GM19397 (cell line): ENCODE data around the gene AGPAT3.

Experiments
- ATAC-seq: cut with Tn5 transposase; IDR thresholded peaks from one replicate; pipeline ENCODE4 v1.9.1; 2021; ENCODE audit warnings: mild to moderate bottlenecking, moderate library complexity; ENCODE audit not compliant: unreplicated experiment

Gene AGPAT3

DNA sequence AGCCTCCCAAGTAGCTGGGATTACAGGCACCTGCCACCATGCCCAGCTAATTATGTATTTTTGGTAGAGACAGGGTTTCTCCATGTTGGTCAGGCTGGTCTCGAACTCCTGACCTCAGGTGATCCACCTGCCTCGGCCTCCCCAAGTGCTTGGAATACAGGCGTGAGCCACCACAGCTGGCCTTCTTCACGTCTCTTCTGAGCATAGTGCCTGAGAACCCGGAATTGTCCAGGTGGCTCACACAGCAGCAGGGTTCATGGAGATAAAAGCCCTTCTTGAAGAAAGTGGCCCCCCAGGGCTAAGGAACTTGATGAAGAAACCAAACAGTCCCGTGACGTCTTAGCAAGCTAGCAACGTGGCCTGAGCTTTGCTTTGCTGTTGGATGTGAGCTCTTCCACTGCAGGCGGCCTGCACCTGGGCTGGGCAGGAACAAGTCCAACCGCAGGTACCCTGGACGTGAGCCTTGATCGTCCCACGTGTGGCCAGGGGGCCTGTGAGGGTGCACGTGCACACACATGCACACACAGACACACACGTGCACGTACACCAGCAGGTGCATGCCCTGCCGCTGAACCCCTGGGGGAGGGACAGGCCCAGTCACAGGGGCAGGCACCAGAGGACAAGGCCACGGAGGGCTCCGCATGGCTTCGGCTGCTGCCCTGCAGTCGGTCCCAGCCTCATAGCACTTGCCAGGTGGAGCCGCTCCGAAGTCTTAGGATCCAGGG lies 123.6 kb downstream of the AGPAT3 start:
- ATAC-seq: no peak

DNA sequence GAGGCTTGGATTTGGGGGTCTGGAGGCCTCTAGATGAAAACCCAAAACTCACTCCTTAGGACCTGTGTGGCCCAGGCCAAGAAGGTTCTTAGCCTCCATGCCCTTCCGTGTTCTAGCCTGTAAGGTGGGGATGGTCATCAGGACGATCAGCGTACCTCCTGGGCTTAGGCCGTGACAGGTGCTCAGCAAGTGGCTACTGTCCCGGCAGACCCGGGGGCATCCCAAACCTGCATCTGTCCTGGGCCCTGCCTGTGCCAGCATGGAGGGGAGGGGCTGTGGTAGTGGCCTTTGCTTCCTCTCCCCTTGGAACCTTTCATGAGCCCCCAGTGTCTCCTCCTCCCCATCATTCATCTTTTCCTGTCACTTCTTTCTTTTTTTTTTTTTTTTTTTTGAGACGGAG lies 124.4 kb downstream of the AGPAT3 start:
- no peak for ATAC-seq

DNA sequence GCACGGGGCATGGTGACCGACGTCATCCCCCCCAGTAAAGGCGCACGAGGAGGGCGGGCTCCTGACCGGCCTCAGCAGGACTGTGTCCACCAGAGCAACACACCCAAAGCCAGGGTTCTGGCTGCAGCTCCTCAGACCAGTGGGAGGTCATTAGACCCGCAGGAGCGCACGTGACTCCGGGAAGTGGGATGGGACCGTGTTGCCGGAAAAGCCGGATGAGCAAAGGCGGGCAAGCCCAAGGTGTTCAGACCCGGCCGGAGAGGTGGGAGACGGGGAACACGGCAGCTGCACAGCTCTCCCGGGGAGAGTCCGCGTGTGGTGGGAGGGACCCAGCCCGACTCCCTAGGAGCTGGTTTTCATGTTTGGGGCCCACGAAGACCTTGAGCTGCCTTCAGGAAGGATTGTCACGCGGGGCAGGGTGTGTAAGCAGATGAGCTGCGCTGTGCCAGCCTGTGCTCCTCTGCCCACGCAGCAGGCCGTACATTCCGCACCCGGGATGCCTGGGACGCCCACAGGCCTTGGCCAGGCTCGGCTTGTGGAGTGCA lies 126.5 kb downstream of the AGPAT3 start:
- no peak for ATAC-seq

DNA sequence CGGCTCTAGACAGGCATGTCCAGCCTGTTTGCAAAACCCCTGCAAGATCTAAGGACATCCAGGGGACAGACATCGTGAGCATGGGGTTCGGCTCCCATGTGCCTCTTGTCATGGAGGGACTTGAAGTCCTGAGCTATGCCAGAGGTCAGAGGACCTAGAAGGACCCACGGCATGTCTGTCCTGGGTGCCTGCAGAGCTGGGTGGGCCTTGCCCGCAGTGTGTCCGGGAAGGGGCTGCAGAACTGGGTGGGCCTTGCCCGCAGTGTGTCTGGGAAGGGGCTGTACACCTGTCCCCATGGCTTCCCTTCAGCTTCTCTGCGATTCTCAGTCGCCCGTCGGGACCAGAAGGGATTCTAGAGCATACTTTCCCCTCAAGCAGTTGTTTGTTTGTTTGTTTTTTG lies 127.1 kb downstream of the AGPAT3 start:
- no peak for ATAC-seq

DNA sequence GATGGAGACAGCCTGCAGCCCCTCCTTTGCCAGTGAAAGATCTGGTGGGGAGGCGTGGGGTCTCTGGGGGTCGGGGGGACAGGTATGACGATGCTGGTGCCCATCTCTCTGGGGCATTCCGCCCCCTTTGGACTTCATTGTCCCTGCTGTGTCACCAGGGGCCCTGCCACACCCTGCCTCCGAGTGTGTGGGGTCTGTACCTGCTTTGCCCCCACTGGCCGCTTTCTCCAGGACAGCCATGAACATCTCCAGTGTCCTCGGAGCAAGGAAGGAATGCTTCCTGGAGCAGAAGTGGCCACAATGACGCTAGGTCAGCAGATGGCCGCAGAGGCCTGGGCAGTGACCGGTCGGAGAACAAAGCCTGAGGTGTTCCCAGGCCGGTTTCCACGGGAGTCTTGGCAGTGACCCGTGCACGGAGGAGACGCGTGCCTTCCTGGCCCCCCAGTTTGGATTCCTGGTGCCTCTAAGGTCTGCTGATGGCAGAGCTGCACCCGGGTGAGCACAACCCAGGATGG lies 128.5 kb downstream of the AGPAT3 start:
- no peak for ATAC-seq

DNA sequence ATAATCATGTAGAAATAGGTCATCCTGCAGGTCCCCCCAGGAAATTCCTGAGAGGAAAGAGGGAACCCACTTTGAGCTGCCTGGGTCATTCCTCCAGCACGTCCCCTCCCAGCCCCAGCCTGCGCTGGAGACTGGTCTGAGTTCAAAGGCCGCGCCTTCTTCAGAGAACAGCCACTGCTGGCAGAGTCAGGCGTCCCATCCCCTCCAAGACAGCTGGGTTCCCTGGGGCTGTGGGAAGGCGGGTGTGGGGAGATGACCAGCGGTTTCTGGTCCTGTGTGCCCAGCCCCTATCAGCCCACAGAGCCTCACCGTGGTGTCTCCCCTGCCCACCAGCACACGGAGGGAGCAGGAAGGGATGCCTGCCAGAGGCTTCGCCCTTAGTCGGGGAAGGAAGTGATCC lies 129.1 kb downstream of the AGPAT3 start:
- ATAC-seq: no peak

DNA sequence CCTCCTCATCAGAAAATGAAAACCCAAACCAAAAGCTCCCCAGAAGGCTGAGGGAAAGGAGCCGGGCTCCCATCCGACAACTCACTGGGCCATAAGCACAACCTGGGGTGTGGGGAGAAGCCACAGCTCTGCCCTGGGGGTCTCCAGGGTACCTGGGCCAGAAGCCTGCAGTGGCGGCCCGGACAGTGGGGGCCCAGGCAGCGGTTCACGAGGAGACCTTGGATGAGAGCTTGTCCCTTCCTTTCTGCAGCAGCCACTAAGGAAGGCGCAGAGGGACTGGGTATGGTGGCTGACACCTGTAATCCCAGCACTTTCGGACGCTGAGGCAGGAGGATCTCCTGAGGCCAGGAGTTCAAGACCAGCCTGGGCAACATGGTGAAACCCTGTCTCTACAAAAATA lies 129.6 kb downstream of the AGPAT3 start:
- ATAC-seq: no peak

DNA sequence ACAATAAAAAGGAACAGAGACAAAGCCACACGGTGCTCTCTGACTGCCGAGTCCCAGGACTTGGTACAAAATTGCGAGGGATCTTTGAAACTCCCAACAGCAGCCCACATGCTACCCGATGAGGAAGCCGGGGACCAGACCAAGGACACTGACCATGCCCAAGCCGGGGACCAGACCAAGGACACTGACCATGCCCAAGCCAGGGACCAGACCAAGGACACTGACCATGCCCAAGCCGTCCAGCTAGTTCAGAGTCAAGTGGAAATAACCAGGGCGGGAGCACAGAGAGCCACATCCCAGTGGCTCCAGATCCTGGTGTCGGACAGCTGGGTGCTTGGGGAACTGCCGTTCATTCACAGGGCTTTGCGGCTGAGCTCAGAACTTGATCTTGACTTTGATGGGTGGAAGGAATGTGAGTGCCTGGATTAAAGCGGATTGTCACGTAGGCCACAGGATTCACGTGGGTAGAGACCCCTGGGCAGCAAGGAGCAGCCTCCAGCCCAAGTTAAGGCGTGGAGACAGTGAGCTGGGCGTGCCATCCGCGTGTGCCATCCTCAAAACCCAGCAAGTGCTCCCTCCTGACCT lies 130.6 kb downstream of the AGPAT3 start:
- no peak for ATAC-seq

DNA sequence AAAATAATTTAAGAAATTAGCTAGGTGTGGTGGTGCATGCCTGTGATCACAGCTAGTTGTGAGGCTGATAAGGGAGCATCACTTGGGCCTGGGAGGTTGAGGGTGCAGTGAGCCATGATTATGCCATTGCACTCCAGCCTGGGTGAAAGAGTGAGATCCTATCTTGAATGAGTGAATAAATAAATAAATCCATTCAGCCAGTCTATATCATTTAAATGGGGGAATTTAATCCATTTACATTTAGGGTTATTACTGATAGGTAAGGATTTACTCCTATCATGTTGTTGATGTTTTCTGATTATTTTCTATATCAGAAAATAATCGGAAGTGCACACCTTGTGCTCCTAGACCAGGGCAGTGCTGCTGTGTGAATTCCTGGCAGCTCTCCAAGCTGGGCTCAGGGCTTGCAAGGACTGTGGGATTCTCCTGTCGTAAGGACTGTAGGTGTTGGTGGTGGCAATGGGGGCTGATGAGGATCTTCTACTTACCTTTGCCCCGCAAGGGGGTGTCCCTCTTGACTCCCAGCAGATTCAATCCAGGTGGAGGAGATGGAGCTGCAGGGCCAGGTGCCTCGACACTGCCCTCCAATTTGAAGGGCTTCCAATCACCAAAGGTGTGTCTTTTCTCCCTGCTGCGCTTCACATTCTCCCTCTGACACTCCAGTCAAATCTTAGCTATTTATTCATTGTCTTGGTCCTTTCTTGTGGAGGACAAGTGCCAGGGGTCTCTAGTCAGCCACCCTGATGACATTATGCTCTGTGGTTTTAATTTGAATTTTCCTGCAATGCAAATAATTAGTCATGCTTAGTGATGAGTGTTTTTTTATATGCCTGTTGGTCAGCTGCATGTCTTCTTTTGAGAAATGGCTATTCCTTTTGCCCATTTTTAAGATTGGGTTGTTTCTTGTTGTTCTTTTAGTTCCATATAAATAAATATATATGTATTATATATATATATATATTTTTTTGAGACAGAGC lies 133.0 kb downstream of the AGPAT3 start:
- no peak for ATAC-seq

DNA sequence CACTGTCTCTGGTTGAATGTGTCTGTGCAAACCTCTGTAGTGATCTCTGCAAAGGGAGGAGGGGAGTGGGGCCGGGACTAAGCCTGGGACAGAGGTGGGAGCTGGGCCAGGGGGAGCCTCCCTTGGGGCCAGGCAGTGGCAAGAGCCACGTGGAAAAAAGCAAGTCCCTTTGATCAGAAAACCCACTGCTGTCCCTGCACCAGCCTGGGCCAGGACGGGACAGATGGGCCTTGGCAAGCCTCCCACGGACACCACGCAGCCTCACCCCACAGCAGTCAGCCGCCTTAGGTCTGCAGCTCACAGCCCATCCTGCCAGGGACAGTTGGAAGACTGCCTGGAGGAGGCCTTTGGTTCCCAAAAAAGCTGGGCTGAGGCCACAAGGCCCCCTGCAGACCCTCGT lies 135.3 kb downstream of the AGPAT3 start:
- ATAC-seq: no peak

DNA sequence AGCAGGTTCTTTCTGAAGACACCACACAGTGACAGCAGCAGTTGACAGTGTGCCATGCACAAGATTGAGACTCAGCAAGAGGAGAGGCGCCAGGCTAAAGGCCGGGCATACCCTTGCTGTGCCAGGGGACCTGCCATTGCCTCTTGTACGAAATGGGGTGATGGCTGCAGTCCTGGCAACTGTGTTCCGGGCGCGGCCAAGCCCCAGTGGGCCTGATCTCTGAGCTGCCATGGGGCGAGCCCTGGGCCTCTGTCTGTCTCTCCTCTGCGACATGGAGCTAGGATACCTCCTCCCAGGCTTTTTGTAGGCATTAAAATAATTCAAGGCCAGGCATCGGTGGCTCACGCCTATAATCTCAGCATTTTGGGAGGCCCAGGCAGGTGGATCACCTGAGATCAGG lies 137.5 kb downstream of the AGPAT3 start:
- no peak for ATAC-seq

DNA sequence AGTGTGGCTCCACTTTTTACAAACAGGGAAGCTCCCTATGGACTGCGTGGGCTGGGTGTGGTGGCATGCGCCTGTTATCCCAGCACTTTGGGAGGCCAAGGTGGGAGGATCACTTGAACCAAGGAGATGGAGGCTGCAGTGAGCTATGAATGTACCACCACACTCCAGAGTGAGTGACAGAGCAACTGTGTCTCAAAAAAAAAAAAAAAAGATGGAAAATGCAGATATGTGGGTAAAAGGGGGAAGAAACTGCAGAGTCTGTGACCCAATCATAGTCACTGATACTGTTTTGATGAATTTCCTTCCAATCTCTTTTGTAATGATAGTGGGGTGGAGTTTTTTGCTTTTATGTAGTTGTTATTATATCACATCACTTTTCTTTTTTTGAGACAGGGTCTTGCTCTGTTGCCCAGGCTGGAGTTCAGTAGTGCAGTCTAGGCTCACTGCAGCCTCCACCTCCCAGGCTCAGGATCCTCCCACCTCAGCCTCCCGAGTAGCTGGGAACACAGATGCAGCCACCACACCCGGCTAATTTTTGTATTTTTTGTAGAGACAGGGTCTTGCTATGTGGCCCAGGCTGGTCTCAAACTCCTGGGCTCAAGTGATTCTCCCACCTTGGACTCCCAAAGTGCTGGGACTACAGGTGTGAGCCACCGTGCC lies 138.4 kb downstream of the AGPAT3 start:
- no peak for ATAC-seq

DNA sequence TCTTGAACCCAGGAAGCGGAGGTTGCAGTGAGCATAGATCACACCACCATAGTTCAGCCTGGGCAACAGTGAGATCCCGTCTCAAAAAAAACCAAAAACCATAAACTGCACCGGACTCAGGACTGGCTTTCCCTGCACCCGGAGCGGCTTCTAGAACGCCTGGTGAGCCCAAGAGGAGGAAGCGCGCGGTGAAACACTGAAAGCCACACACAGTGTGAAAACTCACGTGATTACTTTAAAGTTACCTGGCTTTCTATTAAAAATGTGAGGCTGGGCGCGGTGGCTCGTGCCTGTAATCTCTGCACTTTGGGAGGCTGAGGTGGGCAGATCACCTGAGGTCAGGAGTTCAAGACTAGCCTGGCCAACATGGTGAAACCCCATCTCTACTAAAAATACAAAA lies 140.0 kb downstream of the AGPAT3 start:
- no peak for ATAC-seq

DNA sequence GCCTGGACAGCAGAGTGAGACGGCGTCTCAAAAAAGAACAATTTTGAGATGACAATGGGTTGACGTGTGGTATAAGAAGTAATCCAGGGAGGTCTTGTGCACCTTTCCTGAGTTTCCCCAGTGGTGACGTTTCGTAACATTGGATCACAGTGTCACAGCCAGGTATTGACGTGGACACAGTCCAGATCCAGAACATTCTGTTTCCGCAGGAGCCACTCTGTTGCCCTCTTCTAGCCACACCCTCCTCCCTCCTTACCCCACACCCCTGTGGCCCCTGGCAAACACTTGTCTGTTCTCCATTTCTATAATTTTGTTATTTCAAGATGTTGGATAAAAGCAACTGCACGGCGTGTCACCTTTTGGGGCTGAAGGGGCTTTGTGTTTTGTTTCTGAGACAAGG lies 140.6 kb downstream of the AGPAT3 start:
- ATAC-seq: no peak

DNA sequence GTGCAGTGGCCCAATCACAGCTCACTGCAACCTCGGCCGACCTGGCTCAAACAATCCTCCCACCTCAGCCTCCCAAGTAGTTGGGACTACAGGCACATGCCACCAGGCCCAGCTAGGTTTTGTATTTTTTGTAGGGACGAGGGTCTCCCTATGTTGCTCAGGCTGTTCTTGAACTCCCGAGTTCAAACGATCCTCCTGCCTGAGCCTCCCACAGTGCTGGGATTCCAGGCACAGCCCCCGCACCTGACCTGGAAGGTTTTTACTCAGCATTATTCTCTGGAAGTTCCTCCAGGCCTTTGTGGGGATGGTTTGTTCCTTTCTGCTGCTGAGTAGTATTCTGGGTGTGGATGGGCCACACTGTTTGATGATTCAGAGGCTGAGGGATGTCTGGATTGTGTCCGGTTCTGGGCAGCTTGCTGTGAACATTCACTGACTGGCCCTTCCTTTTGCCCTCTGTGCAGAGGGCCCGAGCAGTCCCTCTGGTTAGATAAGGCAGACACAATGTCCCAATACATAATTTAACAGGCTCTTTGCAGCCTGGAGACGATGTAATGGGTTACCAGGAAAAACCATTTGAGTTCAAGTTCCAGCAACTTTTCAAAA lies 141.1 kb downstream of the AGPAT3 start:
- ATAC-seq: no peak

DNA sequence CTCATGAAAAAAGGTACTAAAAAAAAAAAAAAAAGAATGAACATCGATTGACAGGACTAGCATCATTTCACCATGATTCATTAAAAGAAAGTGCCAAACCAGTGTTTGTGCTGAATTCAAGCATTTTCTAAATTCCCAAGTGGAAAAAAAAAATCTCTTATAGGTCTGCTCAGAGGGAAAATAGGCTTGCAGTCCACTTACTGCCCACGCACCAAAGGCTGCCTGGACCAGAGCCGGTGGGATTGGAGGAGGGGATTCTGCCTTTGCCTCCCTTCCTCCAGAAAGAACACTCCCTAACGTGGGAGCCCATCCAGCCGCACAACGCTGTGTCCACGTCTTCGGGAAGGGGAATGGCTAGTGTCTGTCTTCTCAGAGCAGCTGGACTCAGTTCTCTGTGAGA lies 141.6 kb downstream of the AGPAT3 start:
- ATAC-seq: no peak

DNA sequence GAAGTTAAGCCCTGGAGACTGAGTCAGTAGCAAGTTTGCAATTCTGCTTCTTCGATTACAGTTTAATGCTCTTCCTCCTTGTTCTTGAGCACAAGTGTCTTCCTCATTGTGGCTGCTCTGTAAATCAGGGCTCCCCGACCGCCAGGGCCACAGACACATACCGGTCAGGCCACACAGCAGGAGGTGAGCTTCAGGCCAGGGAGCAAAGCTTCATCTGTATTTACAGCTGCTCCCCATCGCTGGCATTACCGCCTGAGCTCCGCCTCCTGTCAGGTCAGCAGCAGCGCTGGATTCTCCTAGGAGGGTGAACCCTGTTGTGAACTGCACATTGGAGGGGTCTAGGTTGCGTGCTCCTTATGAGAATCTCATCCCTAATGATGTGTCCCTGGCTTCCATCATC lies 145.4 kb downstream of the AGPAT3 start:
- ATAC-seq: no peak

DNA sequence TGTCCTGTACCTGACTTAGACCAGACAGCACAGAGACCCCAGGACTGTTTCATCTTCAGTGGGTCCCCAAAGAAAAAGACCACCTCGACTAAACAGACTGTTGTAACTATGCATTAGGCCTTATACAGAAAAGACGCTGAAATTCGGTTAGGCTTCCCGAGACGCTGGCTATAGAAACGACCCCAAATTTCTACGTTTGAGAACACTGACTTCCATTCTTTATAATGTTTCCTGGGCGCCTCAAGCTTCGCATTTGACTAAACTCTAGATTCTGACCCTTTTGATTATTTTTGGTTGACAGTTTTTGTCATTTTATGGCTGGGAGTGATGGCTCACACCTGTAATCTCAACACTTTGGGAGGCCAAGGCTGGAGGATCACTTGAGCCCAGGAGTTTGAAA lies 146.1 kb downstream of the AGPAT3 start:
- ATAC-seq: no peak

DNA sequence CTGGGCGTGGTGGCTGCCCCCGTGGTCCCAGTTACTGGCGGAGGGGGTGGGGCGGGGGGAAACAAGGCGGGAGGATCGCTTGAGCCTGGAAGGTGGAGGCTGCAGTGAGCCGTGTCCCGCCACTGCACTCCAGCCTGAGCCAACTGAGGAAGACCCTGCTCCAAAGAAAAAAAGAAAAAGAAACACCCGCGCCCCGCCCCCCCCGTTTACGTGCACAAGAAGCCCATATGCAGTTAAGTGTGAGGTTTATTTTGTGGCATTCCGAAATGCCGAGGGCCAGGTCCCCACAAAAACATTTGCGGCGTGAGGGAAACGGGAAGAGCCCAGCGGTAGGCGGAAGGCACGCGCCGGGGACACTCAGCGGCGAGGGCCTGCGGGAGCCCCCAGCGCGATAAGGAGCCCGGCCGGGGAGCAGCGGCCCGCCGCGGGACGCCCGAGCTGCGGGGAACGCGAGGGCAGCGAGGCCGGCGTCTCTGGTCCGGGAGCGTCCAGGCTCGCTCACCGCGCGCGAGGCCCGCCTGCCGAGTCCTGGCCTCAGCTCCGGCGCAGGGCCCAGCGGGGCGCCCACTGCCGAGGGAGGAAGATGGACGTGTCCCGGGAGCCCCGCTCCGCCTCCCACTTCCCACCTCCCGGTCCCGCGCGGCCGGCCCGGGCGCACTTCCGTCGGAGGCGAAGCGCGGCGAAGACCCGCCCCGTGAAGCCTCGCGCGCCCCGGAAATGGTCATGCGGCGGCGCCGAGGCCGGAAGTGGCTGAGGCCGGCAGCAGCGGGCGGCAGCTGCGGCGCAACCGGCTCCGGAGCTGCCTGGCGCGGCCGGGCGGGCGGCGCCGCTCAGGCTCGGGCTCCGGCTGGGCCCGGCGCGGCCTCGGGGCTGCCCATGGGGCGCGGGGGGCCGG lies 146.8 kb downstream of the AGPAT3 start, which contains the start of gene TRAPPC10:
TRAPPC10 (plus strand) TSS at position 731 of the 895 bp plus-strand sequence. CDS start 185 bp downstream, outside the sequence.
- ATAC-seq: peak; percentile 57
